HCT116 (cell line): ENCODE measurements around the gene CCL27. TPM values are rescaled to one million over a fixed set of nuclear protein-coding genes. Genes with fewer than 3 reads are reported as not detected.

Experiments used
- ATAC-seq: fragments of 200-7000 bp; cut with Tn5 transposase; 2 replicates; pipeline ENCODE4 v1.9.1; 2020; ENCODE audit warnings: mild to moderate bottlenecking, moderate library complexity
- BruUV-seq: library from RNA; stranded (reverse); fragments of 400-500 nt; replicated peaks from 2 replicates; lab custom pipeline; 2021; lab: Mats Ljungman, UMichigan
- CTCF ChIA-PET: fragments of 300-600 bp; sonication (Branson Sonifier 250); formaldehyde crosslinking; loops from one replicate; lab custom pipeline; 2021; ENCODE audit warnings: antibody characterized with exemption; lab: Charles Lee
- POLR2A ChIA-PET: fragments of 300-600, 350-600 bp; sonication (Branson Sonifier 250); formaldehyde crosslinking; loops from one replicate; lab custom pipeline; 2021; ENCODE audit warnings: antibody characterized with exemption; lab: Charles Lee
- RAD21 ChIA-PET, 2 experiments: fragments of 300-600 bp; sonication (Branson Sonifier 250); formaldehyde crosslinking; loops; one replicate each; lab custom pipeline; 2023; ENCODE audit warnings: low total read pairs in 2 of 2; ENCODE audit not compliant: uncharacterized antibody in 2 of 2, unreplicated experiment in 2 of 2, low non-redundant PET in 1 of 2; lab: Charles Lee
- DNase-seq: peaks from one replicate; pipeline ENCODE4 v3.0.0-alpha.2; 2010; ENCODE audit warnings: low read depth, low spot score
- H2AFZ ChIP-seq: fragments of 200-600 bp; shearing (Covaris generic), sonication (generic); 2 replicates; pipeline ENCODE4 v1.6.1; 2017; ENCODE audit warnings: low read depth, mixed run types, mixed read lengths, antibody characterized with exemption, low read length; ENCODE audit not compliant: poor library complexity, severe bottlenecking
- H3K27ac ChIP-seq: 2 replicates; pipeline ENCODE4 v1.5.1; 2012; ENCODE audit warnings: low read depth, low read length
- H3K27me3 ChIP-seq: fragments of 200-600 bp; sonication (generic); 2 replicates; pipeline ENCODE4 v1.6.1; 2016; ENCODE audit warnings: mixed run types, low read length, mixed read lengths; ENCODE audit not compliant: insufficient read depth
- H3K36me3 ChIP-seq, 2 experiments: fragments of 200-500 bp in 1 of 2; fragments of 200-600 bp in 1 of 2; sonication (Bioruptor generic) in 1 of 2; sonication (generic) in 1 of 2; 2 replicates each; pipeline versions ENCODE4 v1.5.1 to v1.6.1; 2014 to 2016; ENCODE audit warnings: low read length in 2 of 2, inconsistent platforms in 1 of 2, mixed read lengths in 1 of 2, mixed run types in 1 of 2; ENCODE audit not compliant: insufficient read depth in 2 of 2, control insufficient read depth in 1 of 2
- H3K4me1 ChIP-seq, 2 experiments: fragments of 200-600 bp in 1 of 2; sonication (generic) in 1 of 2; 2 replicates each; pipeline versions ENCODE4 v1.5.1 to v1.6.1; 2012 to 2017; ENCODE audit warnings: low read length in 2 of 2, inconsistent platforms in 1 of 2, mild to moderate bottlenecking in 1 of 2, mixed read lengths in 1 of 2, mixed run types in 1 of 2, moderate library complexity in 1 of 2; ENCODE audit not compliant: insufficient read depth in 2 of 2, control insufficient read depth in 1 of 2
- H3K4me2 ChIP-seq: fragments of 200-600 bp; sonication (generic); 2 replicates; pipeline ENCODE4 v1.6.1; 2017; ENCODE audit warnings: mixed run types, low read length, mixed read lengths
- H3K4me3 ChIP-seq, 2 experiments: fragments of 200-600 bp in 1 of 2; sonication (generic) in 1 of 2; replicated peaks in 1 of 2; 2 replicates each; pipeline ENCODE4 v1.5.1; 2011 to 2016; ENCODE audit warnings: low read length in 2 of 2, control low read depth in 1 of 2, low read depth in 1 of 2, mild to moderate bottlenecking in 1 of 2, mixed read lengths in 1 of 2, mixed run types in 1 of 2
- H3K79me2 ChIP-seq: fragments of 200-600 bp; sonication (generic); 2 replicates; pipeline ENCODE4 v1.6.1; 2017; ENCODE audit warnings: mild to moderate bottlenecking, mixed run types, low read length, moderate library complexity, mixed read lengths; ENCODE audit not compliant: insufficient read depth
- H3K9ac ChIP-seq: fragments of 200-600 bp; sonication (generic); 2 replicates; pipeline ENCODE4 v1.6.1; 2016; ENCODE audit warnings: low read length, mixed read lengths
- H3K9me2 ChIP-seq: fragments of 200-600 bp; sonication (generic), shearing (Covaris generic); 2 replicates; pipeline ENCODE4 v1.6.1; 2017; ENCODE audit warnings: mixed run types, mild to moderate bottlenecking, moderate library complexity; ENCODE audit not compliant: insufficient read depth
- H3K9me3 ChIP-seq, 2 experiments: fragments of 200-500 bp in 1 of 2; fragments of 200-600 bp in 1 of 2; sonication (Bioruptor generic) in 1 of 2; sonication (generic) in 1 of 2; 2 replicates each; pipeline ENCODE4 v1.6.1; 2014 to 2017; ENCODE audit warnings: low read length in 2 of 2, mixed read lengths in 2 of 2, inconsistent platforms in 1 of 2, low read depth in 1 of 2, mild to moderate bottlenecking in 1 of 2, mixed run types in 1 of 2, moderate library complexity in 1 of 2; ENCODE audit not compliant: control insufficient read depth in 1 of 2, insufficient read depth in 1 of 2
- H4K20me1 ChIP-seq: fragments of 200-600 bp; sonication (generic), shearing (Covaris generic); 2 replicates; pipeline ENCODE4 v1.6.1; 2017; ENCODE audit warnings: mixed run types, mild to moderate bottlenecking, moderate library complexity; ENCODE audit not compliant: insufficient read depth
- CBX3 ChIP-seq: IDR thresholded peaks from 2 replicates; pipeline ENCODE4 v1.6.1; 2012; ENCODE audit warnings: low read depth
- CTCF ChIP-seq, 3 experiments: fragments of 200-600 bp in 1 of 3; sonication (generic) in 1 of 3; IDR thresholded peaks in 2 of 3; conservative IDR thresholded peaks in 1 of 3; 2 replicates each; pipeline ENCODE4 v1.5.1; 2012 to 2017; ENCODE audit warnings: low read depth in 2 of 3, low read length in 2 of 3, antibody characterized with exemption in 1 of 3, borderline replicate concordance in 1 of 3, control low read depth in 1 of 3, mild to moderate bottlenecking in 1 of 3, mixed read lengths in 1 of 3, mixed run types in 1 of 3, moderate library complexity in 1 of 3; ENCODE audit not compliant: insufficient read depth in 1 of 3
- EGR1 ChIP-seq: IDR thresholded peaks from 2 replicates; pipeline ENCODE4 v1.6.1; 2012; ENCODE audit warnings: low read depth
- ELF1 ChIP-seq: IDR thresholded peaks from 2 replicates; pipeline ENCODE4 v1.6.1; 2012; ENCODE audit warnings: low read depth, borderline replicate concordance
- EZH2 ChIP-seq: fragments of 200-600 bp; sonication (generic); IDR thresholded peaks from 2 replicates; pipeline ENCODE4 v1.6.1; 2017; ENCODE audit warnings: antibody characterized with exemption, mixed run types
- EZH2phosphoT487 ChIP-seq: fragments of 200-600 bp; IDR thresholded peaks from 2 replicates; pipeline ENCODE4 v1.6.1; 2018; ENCODE audit warnings: antibody characterized with exemption, borderline replicate concordance
- FOSL1 ChIP-seq: IDR thresholded peaks from 2 replicates; pipeline ENCODE4 v1.6.1; 2012; ENCODE audit warnings: low read depth
- MAX ChIP-seq: IDR thresholded peaks from 2 replicates; pipeline ENCODE4 v1.6.1; 2012
- RAD21 ChIP-seq: IDR thresholded peaks from 2 replicates; pipeline ENCODE4 v1.6.1; 2012; ENCODE audit warnings: low read depth, mild to moderate bottlenecking
- SIN3A ChIP-seq: IDR thresholded peaks from 2 replicates; pipeline ENCODE4 v1.6.1; 2012; ENCODE audit warnings: low read depth
- SP1 ChIP-seq: IDR thresholded peaks from 2 replicates; pipeline ENCODE4 v1.6.1; 2012; ENCODE audit warnings: low read depth
- SRF ChIP-seq: IDR thresholded peaks from 2 replicates; pipeline ENCODE4 v1.6.1; 2012; ENCODE audit warnings: low read depth
- TCF7L2 ChIP-seq: IDR thresholded peaks from 2 replicates; pipeline ENCODE4 v1.7.0; 2011; ENCODE audit warnings: borderline replicate concordance, inconsistent platforms; ENCODE audit not compliant: insufficient read depth, insufficient read length; ENCODE audit errors: extremely low read depth
- YY1 ChIP-seq: IDR thresholded peaks from 2 replicates; pipeline ENCODE4 v1.6.1; 2011; ENCODE audit warnings: low read length, low read depth, moderate library complexity, mild to moderate bottlenecking; ENCODE audit not compliant: insufficient replicate concordance; ENCODE audit errors: extremely low read depth
- ZFX ChIP-seq: fragments of 450-650 bp; IDR thresholded peaks from 2 replicates; pipeline ENCODE4 v1.6.1; 2017
- ZNF274 ChIP-seq: fragments of 200-500 bp; sonication (Bioruptor generic); IDR thresholded peaks from 2 replicates; pipeline ENCODE4 v1.6.1; 2014; ENCODE audit warnings: mild to moderate bottlenecking, low read depth, low read length, inconsistent platforms
- intact Hi-C: fragments of 100-400 bp; cut with micrococcal nuclease; formaldehyde crosslinking; loops from 2 replicates; pipeline ENCODE4 v1.10.0; 2022
- total RNA-seq: library from RNA; stranded (reverse); gene quantifications from one replicate; pipeline ENCODE4 v1.2.1, GENCODE V29; 2021; ENCODE audit not compliant: unreplicated experiment
- TF ChIP-seq, protein P1 (sequence below): IDR thresholded peaks from 2 replicates; pipeline ENCODE4 v1.6.1; 2011; ENCODE audit warnings: mild to moderate bottlenecking, low read length, moderate library complexity; ENCODE audit not compliant: insufficient replicate concordance; ENCODE audit errors: extremely low read depth
- TF ChIP-seq, protein P2 (sequence below): IDR thresholded peaks from 2 replicates; pipeline ENCODE4 v1.6.1; 2012
- TF ChIP-seq, protein P3 (sequence below): IDR thresholded peaks from 2 replicates; pipeline ENCODE4 v1.6.1; 2012; ENCODE audit warnings: low read depth

CCL27 gene
- total RNA-seq, 1 experiment from 2014 or later: 1.0 TPM

DNA sequence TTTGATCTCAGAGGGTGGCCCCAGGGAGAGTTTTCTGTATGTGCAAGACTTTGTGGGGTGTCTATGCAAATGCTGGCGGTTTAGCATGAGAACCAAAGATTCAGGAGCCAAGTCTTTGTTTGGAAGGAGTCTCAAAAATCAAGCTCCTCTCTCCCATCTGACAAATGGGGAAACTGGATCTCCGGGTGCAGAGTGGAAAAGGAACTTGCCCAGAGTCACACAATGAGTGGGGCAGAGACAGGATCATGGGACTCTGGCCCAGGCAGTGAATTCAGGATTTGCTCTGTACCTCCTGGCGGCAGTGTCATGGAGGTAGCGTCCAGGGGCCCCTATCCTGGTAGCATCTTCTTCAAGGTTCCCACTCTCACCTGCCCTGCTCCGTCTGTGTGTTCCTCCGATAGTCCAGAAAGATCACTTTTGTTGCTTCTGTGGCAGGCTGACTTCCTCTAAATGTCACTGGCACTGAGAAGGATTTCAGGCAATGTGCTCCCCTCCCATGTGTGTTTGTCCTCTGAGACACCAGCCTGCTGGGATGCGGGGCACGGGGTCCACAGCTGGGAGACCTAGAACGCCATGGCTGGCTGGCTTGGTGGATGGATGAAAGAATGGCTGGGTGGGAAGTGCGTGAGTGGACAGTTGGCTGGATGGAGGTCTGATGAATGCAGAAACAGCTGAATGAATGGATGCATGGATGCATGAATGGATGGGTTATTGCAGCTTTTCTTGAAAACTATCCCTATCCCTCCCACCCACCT is 25.0 kb upstream of the CCL27 start:
- CTCF ChIA-PET: interaction anchor here (2.9 kb wide), 1 partner anchor 15 kb away, joined by 7 read pairs; no protein-coding TSS in a partner anchor
- POLR2A ChIA-PET: no interaction called here
- Histone ChIP-seq H3K9me2 (no peaks in the 10 kb centered on the region), H3K79me2 (no peaks in the 10 kb centered on the region), H3K9me3 (no peaks in the 10 kb centered on the region), H3K4me1 (no peaks in the 10 kb centered on the region), H3K36me3 (no peaks in the 10 kb centered on the region), H3K27ac (no peak overlapping the region), H2AFZ (no peak overlapping the region), H4K20me1 (no peaks in the 10 kb centered on the region), H3K9ac (no peak overlapping the region), H3K27me3 (no peaks in the 10 kb centered on the region), H3K4me3 (no peak overlapping the region), H3K4me2 (no peak overlapping the region)
- DNase-seq (no peak), ATAC-seq (no peak)
- RAD21 ChIA-PET: no interaction called here
- BruUV-seq: no TSS peak
- no peak for TF ChIP-seq CBX3
- no peak for TF ChIP-seq EGR1
- no peak for TF ChIP-seq TCF7L2
- TF ChIP-seq EZH2phosphoT487: no peak
- no peak for TF ChIP-seq YY1
- no peak for TF ChIP-seq SP1
- TF ChIP-seq SIN3A: no peak
- TF ChIP-seq FOSL1: no peak
- TF ChIP-seq, protein P1, sequence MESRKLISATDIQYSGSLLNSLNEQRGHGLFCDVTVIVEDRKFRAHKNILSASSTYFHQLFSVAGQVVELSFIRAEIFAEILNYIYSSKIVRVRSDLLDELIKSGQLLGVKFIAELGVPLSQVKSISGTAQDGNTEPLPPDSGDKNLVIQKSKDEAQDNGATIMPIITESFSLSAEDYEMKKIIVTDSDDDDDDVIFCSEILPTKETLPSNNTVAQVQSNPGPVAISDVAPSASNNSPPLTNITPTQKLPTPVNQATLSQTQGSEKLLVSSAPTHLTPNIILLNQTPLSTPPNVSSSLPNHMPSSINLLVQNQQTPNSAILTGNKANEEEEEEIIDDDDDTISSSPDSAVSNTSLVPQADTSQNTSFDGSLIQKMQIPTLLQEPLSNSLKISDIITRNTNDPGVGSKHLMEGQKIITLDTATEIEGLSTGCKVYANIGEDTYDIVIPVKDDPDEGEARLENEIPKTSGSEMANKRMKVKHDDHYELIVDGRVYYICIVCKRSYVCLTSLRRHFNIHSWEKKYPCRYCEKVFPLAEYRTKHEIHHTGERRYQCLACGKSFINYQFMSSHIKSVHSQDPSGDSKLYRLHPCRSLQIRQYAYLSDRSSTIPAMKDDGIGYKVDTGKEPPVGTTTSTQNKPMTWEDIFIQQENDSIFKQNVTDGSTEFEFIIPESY: no peak
- TF ChIP-seq EZH2: no peak
- TF ChIP-seq ZFX: no peak
- no peak for TF ChIP-seq SRF
- TF ChIP-seq, protein P2, sequence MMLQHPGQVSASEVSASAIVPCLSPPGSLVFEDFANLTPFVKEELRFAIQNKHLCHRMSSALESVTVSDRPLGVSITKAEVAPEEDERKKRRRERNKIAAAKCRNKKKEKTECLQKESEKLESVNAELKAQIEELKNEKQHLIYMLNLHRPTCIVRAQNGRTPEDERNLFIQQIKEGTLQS: no peak
- TF ChIP-seq CTCF (IDR thresholded peaks at IDR 0.05 in 2 of 3, conservative IDR thresholded peaks at IDR 0.05 in 1 of 3; ENCODE audit: borderline replicate concordance in 1 of 3, insufficient read depth in 1 of 3, low read depth in 2 of 3, low read length in 2 of 3): no peak
- TF ChIP-seq ELF1: no peak
- TF ChIP-seq RAD21: no peak
- TF ChIP-seq ZNF274: no peak
- TF ChIP-seq, protein P3, sequence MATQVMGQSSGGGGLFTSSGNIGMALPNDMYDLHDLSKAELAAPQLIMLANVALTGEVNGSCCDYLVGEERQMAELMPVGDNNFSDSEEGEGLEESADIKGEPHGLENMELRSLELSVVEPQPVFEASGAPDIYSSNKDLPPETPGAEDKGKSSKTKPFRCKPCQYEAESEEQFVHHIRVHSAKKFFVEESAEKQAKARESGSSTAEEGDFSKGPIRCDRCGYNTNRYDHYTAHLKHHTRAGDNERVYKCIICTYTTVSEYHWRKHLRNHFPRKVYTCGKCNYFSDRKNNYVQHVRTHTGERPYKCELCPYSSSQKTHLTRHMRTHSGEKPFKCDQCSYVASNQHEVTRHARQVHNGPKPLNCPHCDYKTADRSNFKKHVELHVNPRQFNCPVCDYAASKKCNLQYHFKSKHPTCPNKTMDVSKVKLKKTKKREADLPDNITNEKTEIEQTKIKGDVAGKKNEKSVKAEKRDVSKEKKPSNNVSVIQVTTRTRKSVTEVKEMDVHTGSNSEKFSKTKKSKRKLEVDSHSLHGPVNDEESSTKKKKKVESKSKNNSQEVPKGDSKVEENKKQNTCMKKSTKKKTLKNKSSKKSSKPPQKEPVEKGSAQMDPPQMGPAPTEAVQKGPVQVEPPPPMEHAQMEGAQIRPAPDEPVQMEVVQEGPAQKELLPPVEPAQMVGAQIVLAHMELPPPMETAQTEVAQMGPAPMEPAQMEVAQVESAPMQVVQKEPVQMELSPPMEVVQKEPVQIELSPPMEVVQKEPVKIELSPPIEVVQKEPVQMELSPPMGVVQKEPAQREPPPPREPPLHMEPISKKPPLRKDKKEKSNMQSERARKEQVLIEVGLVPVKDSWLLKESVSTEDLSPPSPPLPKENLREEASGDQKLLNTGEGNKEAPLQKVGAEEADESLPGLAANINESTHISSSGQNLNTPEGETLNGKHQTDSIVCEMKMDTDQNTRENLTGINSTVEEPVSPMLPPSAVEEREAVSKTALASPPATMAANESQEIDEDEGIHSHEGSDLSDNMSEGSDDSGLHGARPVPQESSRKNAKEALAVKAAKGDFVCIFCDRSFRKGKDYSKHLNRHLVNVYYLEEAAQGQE: no peak
- no peak for TF ChIP-seq MAX
- intact Hi-C loops: no loop called here
